Tibial nerve (tissue), 4 donors: ENCODE data around the gene CEP20. TPM values are rescaled to one million over a fixed set of nuclear protein-coding genes. Genes with fewer than 3 reads are reported as not detected.

Experiments
- DNase-seq, 2 donors: peaks; one replicate each; pipeline ENCODE4 v3.0.0-alpha.2; 2019; ENCODE audit warnings: low spot score in 2 of 2
- H3K27ac ChIP-seq, 4 donors: fragments of 200-600 bp; sonication (generic) in 3 of 4; one replicate each; pipeline ENCODE4 v1.5.1; 2017 to 2019; ENCODE audit warnings: mild to moderate bottlenecking in 1 of 4
- H3K27me3 ChIP-seq, 2 donors: fragments of 200-600 bp; sonication (generic) in 1 of 2; one replicate each; pipeline versions ENCODE4 v1.5.1 to v1.6.0; 2017 to 2019
- H3K36me3 ChIP-seq, 3 donors: fragments of 200-600 bp; sonication (generic); one replicate each; pipeline ENCODE4 v1.5.1; 2018 to 2019
- H3K4me1 ChIP-seq, 4 donors: fragments of 200-600 bp; sonication (generic) in 3 of 4; one replicate each; pipeline ENCODE4 v1.5.1; 2017 to 2019
- H3K4me3 ChIP-seq, 4 donors: fragments of 200-600 bp; sonication (generic) in 3 of 4; one replicate each; pipeline ENCODE4 v1.5.1; 2017 to 2019; ENCODE audit warnings: mild to moderate bottlenecking in 1 of 4, moderate library complexity in 1 of 4
- H3K9me3 ChIP-seq, 4 donors: fragments of 200-600 bp; sonication (generic) in 3 of 4; one replicate each; pipeline ENCODE4 v1.5.1; 2017 to 2019
- EP300 ChIP-seq, 2 donors: sonication (generic); formaldehyde crosslinking; IDR thresholded peaks; one replicate each; pipeline ENCODE4 v1.6.1; 2017; ENCODE audit warnings: antibody characterized with exemption in 2 of 2, mild to moderate bottlenecking in 1 of 2
- POLR2A ChIP-seq, 2 donors: fragments of 450-650 bp; IDR thresholded peaks; one replicate each; pipeline ENCODE4 v1.6.1; 2017; ENCODE audit warnings: antibody characterized with exemption in 2 of 2, mild to moderate bottlenecking in 2 of 2, moderate library complexity in 2 of 2
- WGBS, 2 donors: methylation state at CpG; one replicate each; pipeline ENCODE4 v1.1.5; 2018; 5-methylcytosine and 5-hydroxymethylcytosine counted together
- total RNA-seq, 4 donors: library from RNA; depleted of rRNA; stranded (reverse); fragments of >200 nt; gene quantifications; one replicate each; pipeline ENCODE4 v1.1.0, GENCODE V29; 2016
- TF ChIP-seq, protein P1 (sequence below), 5 experiments: fragments of 200-600 bp in 3 of 5; fragments of 450-650 bp in 2 of 5; sonication (generic) in 3 of 5; IDR thresholded peaks; one replicate each; pipeline ENCODE4 v1.5.1; 2016 to 2019; ENCODE audit warnings: antibody characterized with exemption in 5 of 5, mild to moderate bottlenecking in 3 of 5, moderate library complexity in 2 of 5

Gene CEP20
- total RNA-seq, 4 donors from 2014 or later = 23.7 to 42.0 (median 25.0) TPM

DNA sequence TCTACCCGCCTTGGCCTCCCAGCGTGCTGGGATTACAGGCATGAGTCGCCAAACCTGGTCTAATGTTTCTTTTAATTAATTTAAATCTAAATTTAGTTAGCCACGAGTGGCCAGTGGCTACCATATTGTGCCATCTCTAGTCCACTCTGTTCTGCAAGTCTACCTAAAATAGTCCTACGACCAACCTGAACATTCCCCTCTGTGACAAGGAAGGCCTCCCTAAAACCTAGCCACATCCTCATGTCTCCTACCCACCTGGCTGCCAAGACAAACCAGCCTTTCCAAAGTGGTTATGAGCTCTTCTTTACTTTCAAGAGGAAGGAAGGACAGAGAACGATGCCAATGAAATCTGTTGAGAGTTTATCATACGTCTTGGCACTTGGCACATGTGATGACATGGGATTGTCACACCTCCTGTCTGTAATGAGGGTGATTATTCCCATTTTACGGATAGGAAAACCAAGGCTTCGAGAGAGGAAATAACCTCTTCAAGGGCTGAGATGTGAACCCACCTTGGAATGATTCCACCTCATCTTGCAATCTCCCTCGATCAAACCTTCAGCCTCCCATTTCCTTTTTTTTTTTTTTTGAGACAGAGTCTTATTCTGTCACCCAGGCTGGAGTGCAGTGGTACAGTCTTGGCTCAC lies 51.3 kb downstream of the CEP20 start:
- Histone ChIP-seq H3K4me1 (no peaks in the 10 kb centered on the region), H3K27me3 (no peaks in the 10 kb centered on the region), H3K36me3 (no peaks in the 10 kb centered on the region), H3K9me3 (no peaks in the 10 kb centered on the region), H3K4me3 (no peak overlapping the region), H3K27ac (no peak overlapping the region)
- 86 to 87% methylated on average over 10 of the region's 10 CpGs for WGBS, 2 donors
- no peak for DNase-seq
- TF ChIP-seq POLR2A (IDR thresholded peaks at IDR 0.05) (no peak), EP300 (IDR thresholded peaks at IDR 0.05) (no peak)
- TF ChIP-seq, protein P1, sequence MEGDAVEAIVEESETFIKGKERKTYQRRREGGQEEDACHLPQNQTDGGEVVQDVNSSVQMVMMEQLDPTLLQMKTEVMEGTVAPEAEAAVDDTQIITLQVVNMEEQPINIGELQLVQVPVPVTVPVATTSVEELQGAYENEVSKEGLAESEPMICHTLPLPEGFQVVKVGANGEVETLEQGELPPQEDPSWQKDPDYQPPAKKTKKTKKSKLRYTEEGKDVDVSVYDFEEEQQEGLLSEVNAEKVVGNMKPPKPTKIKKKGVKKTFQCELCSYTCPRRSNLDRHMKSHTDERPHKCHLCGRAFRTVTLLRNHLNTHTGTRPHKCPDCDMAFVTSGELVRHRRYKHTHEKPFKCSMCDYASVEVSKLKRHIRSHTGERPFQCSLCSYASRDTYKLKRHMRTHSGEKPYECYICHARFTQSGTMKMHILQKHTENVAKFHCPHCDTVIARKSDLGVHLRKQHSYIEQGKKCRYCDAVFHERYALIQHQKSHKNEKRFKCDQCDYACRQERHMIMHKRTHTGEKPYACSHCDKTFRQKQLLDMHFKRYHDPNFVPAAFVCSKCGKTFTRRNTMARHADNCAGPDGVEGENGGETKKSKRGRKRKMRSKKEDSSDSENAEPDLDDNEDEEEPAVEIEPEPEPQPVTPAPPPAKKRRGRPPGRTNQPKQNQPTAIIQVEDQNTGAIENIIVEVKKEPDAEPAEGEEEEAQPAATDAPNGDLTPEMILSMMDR (IDR thresholded peaks at IDR 0.05) = no peak

DNA sequence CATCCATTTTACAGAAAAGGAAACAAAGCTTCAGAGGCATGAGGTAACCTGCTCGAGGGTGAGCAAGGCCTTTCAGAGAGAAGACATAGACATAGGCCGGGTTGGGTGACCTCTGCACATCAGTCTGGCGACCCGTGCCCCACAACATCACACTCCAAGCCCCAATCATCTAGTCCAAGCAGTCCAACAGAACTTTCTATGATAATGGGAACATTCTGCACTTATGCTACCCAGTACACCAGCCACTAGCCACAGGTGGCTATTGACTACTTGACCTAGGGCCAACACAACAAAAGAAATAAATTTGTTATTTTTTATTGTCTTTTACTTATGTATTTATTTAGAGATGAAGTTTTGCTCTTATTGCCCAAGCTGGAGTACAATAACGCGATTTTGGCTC lies 52.3 kb downstream of the CEP20 start:
- Histone ChIP-seq H3K27ac (no peak overlapping the region), H3K4me1 (no peaks in the 10 kb centered on the region), H3K27me3 (no peaks in the 10 kb centered on the region), H3K36me3 (no peaks in the 10 kb centered on the region), H3K4me3 (no peak overlapping the region), H3K9me3 (no peaks in the 10 kb centered on the region)
- 85 to 91% methylated on average over 6 of the region's 6 CpGs for WGBS, 2 donors
- TF ChIP-seq, protein P1 (IDR thresholded peaks at IDR 0.05) = no peak
- TF ChIP-seq EP300 (IDR thresholded peaks at IDR 0.05) (no peak), POLR2A (IDR thresholded peaks at IDR 0.05) (no peak)
- no peak for DNase-seq

GRCh38 chr16:15835136-15835878 lies 53.1 kb downstream of the CEP20 start:
- DNase-seq = no peak
- no peak for TF ChIP-seq POLR2A (IDR thresholded peaks at IDR 0.05)
- no peak for TF ChIP-seq EP300 (IDR thresholded peaks at IDR 0.05)
- TF ChIP-seq, protein P1 (IDR thresholded peaks at IDR 0.05) = no peak
- Histone ChIP-seq H3K4me1 (no peaks in the 10 kb centered on the region), H3K27me3 (no peaks in the 10 kb centered on the region), H3K36me3 (no peaks in the 10 kb centered on the region), H3K27ac (no peak overlapping the region), H3K9me3 (no peaks in the 10 kb centered on the region), H3K4me3 (no peak overlapping the region)
- WGBS, 2 donors = 33 to 34% methylated on average over 2 of the region's 2 CpGs

- Histone ChIP-seq H3K36me3 (no peaks in the 10 kb centered on the region), H3K4me3 (no peak overlapping the region), H3K9me3 (no peaks in the 10 kb centered on the region), H3K27ac (no peak overlapping the region), H3K27me3 (no peaks in the 10 kb centered on the region), H3K4me1 (peaks cover 0 to 2% (median 0%) of the 10 kb centered on the region in 4 donors)
- DNase-seq = no peak
- 82 to 88% methylated on average over 4 of the region's 4 CpGs for WGBS, 2 donors
- TF ChIP-seq EP300 (IDR thresholded peaks at IDR 0.05) (no peak), POLR2A (IDR thresholded peaks at IDR 0.05) (no peak)
- TF ChIP-seq, protein P1 (IDR thresholded peaks at IDR 0.05) = no peak
These were observed 53.9 kb downstream of the CEP20 start for GRCh38 chr16:15834502-15834901.

GRCh38 chr16:15833541-15833940 lies 54.9 kb downstream of the CEP20 start:
- H3K4me3 ChIP-seq = no peak overlapping the region
- WGBS, 2 donors = 70% methylated on average over 9 of the region's 9 CpGs

More at GRCh38 chr16:15833541-15833940, 54.9 kb downstream of the CEP20 start:
- DNase-seq = no peak
- peaks cover 0 to 10% (median 0%) of the 10 kb centered on the region in 4 donors for H3K4me1 ChIP-seq
- no peak overlapping the region for H3K27ac ChIP-seq
- no peaks in the 10 kb centered on the region for H3K36me3 ChIP-seq
- H3K9me3 ChIP-seq = no peaks in the 10 kb centered on the region
- TF ChIP-seq POLR2A (IDR thresholded peaks at IDR 0.05) (no peak), EP300 (IDR thresholded peaks at IDR 0.05) (no peak)
- TF ChIP-seq, protein P1 (IDR thresholded peaks at IDR 0.05) = no peak
- no peaks in the 10 kb centered on the region for H3K27me3 ChIP-seq
